ENCODE measurements around the gene POPDC2.
"Not testable (repeated sequence)": the region's sequence is repeated elsewhere in the genome, so short reads cannot be mapped to it uniquely, and the experiment has no call there.

POPDC2 gene

DNA sequence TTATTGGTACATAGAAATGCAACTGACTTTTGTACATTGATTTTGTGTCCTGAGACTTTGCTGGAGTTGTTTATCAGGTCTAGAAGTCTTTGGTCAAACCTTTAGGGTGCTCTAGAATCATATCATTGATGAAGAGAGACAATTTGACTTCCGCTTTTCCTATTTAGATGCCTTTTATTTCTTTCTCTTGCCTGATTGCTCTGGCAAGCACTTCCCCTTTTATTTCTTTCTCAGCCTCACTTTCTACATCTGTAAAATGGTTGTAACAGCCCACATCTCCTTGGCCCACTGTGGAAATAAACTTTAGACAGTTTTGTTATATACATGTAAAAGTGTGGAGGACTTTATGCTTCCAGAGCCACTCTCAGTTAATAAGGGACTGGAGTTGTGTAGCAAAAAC lies 48.7 kb downstream of the POPDC2 start:
- DNase-seq, result no peak

GRCh38 chr3:119609301-119609700 lies 51.1 kb downstream of the POPDC2 start:
- no peak for DNase-seq

- DNase-seq, result no peak
Observed at GRCh38 chr3:119608405-119609000, 51.9 kb downstream of the POPDC2 start.

DNA sequence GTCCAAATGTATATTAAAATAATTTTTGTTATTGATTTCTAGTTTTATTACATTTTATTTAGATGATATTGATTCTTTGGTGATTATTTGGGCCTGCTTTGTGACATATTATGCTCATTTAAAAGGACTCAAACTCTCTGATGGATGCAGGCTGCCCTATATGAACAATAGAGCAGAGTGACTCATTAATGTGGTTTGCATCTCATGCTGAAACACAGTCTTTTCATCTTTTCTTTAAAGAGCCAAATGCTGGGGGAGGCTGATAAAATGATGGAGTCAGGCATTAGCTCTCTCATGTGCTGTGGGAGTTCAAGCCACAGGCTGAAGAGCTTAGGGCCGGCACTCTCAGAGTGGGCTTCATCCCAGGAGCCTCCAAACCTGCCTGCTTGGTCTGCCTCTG lies 55.5 kb downstream of the POPDC2 start:
- DNase-seq, result no peak

GRCh38 chr3:119602676-119603075 lies 57.7 kb downstream of the POPDC2 start:
- no peak for DNase-seq

DNA sequence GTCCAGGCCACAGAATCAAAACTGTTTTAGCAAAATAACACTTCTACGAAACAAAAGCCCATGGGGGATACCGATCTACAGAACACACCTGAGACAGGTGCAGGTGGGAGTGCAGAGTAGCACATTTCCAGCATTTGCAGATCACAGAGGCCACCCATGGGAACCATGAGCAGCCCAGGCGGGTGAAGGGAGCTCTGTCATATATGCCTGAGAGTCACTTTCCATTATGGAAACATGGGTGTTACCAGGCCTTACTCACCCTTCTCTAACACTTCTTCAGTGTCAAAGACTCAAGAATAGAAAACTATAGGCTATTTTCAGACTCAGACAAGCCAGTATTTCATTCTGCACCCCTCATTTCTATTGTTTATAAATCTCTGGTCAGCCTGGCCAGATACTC lies 59.2 kb downstream of the POPDC2 start:
- no peak for DNase-seq

- no peak for DNase-seq
Observed at GRCh38 chr3:119600732-119601131, 59.7 kb downstream of the POPDC2 start.

GRCh38 chr3:119599558-119600174 lies 60.7 kb downstream of the POPDC2 start:
- DNase-seq, result no peak

GRCh38 chr3:119598410-119599098 lies 61.8 kb downstream of the POPDC2 start:
- no peak for DNase-seq

DNA sequence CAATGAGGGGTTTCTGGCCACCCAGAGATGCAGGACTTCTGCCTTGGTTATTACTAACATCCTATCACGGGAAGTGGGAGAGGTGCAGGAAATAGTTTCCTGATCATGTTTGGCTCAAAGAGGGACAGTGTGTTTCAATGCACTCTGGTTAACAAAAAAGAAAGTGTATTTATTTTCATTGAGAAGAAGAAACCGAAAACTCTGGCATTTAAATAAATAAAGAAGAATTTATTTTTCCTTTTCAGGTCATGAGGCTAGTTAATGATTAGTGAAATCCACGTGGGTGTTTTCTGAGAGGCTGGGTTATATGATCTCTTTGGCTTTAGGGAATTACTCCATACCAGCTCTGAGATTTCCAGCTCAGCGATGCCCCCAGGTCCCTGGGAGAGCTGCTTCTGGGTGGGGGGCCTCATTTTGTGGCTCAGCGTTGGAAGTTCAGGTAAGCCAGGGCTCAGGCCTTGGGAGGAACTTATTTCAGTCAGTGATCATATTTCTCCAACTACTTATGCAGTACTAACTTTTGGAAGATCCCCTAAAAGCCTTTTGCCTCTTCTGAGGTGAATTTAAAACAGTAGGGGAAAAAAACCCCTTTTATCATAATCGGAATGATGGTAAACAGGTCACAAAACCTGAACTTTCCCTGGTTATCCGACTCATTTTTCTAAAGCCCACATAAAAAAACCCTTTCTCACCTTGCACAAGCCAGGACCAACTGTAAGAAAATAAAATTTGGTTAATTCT lies 62.7 kb downstream of the POPDC2 start, which contains the start of gene PLA1A:
PLA1A (plus strand) TSS at position 338 of the 741 bp plus-strand sequence; CDS start at position 367, 29 bp downstream.
- no peak for DNase-seq

- no peak for DNase-seq
Observed at GRCh38 chr3:119596398-119596797, 64.0 kb downstream of the POPDC2 start.

- no peak for DNase-seq
Observed at GRCh38 chr3:119595639-119596334, 64.6 kb downstream of the POPDC2 start.

GRCh38 chr3:119594929-119595328 lies 65.5 kb downstream of the POPDC2 start:
- DNase-seq, result not testable (repeated sequence)

GRCh38 chr3:119594066-119594465 lies 66.3 kb downstream of the POPDC2 start:
- DNase-seq, result no peak

DNA sequence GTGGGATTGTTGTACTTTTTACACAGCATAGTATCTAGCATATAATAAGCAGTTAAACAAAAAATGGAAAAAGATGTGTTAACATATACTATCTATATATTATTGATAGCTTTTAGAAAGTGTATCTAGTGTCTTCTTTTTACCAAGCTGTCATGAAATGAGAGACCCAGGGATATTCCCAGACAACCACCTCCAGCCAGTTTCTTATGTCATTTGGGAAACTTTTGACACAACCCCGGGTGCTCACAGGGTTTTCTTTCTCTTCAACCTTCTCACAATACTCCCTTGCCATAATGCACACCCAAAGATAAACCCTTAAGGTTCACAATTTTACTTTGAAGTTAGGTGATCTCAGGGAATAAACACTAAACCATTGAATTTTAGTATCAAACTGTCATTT lies 67.5 kb downstream of the POPDC2 start:
- DNase-seq, result no peak

Measured in effector CD8-positive, alpha-beta T cell (primary cell).